NCI-H2227 treated with DMSO at 0.1 percent for 48 hours (cell line): ENCODE data around the gene EIF1AD.
"Not testable (repeated sequence)": the region's sequence is repeated elsewhere in the genome, so short reads cannot be mapped to it uniquely, and the experiment has no call there.

Experiments
- DNase-seq: peaks from one replicate; lab custom pipeline; 2025; lab: John Stamatoyannopoulos, UW

The EIF1AD gene, protein sequence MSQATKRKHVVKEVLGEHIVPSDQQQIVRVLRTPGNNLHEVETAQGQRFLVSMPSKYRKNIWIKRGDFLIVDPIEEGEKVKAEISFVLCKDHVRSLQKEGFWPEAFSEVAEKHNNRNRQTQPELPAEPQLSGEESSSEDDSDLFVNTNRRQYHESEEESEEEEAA

DNA sequence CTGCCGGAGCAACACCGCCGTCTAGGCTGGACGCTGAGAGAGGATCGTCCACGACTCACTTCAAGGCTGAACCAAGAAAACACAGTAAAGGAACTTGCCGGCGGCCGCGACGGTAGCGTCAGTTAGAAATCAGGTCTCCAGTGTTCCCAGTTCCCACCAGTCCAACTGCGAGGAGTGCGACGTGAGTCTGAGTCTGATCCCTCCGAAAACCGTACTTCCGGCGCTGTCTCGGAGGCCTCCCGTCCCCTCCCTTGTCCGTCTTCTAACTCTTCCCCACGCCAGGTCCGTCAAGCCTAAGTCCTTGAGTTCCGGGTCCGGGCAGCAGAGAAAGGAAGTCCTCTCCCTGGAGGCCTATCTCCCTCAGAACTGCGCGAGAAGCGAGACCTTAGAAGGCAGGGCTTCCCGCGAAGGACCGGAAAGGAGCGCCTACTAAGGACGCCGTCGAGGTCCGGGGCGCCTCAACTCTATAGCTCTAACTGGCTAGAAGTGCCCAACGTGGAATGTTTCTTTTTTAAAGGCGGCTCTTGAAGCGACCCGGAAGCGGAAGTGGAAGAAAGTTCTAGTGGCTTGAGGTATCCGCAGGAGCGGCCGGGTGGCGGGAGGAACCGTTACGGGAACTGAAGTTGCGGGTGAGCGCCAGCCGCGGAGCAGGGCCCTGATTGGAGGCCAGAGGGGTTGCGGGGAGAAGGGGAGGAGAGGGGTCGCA, at the start of gene EIF1AD, which contains the start of gene BANF1:
Gene EIF1AD, minus strand, starts transcription at position 216 of the 706 bp plus-strand sequence. CDS start 1,768 bp downstream, outside the sequence.
Gene BANF1, plus strand, starts transcription at position 562 of the 706 bp plus-strand sequence. CDS start 748 bp downstream, outside the sequence.
- peak; percentile 99 for DNase-seq

DNA sequence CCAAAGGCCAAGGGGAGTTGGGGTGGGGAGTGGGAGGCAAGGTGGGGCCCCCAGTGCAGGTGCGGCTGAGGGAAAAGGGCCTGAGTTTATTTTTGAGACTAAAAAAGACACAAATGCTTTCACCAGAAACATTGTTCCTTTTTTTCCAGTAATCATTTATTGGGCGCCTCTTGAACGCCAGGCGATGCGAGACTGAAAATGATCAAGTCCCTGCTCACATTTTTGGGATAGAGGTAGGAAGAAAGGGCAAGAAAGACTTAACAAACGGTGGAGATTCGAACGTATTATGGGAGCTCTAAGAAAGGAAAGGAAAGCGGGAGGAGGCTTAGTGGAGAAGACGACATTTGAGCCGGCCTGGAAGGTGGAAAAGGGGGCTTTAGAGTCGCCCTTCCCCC, 49.4 kb upstream of the EIF1AD start:
- no peak for DNase-seq

DNA sequence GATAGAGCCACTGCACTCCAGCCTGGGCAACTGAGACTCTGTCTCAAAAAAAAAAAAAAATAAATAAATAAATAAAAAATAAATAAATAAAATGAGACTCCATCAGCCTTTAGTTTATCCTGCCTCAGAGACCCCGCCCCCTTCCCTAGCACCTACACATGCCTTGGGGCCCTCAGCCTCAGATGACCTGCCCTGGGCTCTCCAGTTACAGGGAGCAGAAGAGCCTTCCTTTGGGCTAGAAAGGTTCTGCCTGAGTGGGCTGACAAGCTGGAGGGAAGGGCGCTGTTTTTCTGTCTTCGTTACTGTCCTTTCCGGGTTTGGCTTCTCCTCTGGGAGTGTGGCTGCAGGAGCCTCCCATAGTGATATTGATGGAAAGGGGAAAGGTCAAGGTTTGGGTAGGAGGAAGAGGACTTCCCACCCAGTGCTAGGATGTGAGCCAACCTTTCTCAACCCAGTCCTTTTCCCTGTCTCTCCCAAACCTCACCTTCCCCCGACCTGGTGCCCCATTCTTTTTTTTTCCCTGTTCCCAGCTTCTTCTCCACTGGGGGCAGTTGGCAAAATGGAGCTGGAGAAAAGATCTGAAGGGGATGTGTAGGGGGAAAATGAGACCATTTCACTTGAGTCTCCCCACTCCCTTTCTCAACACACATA, 48.7 kb upstream of the EIF1AD start:
- no peak for DNase-seq

DNA sequence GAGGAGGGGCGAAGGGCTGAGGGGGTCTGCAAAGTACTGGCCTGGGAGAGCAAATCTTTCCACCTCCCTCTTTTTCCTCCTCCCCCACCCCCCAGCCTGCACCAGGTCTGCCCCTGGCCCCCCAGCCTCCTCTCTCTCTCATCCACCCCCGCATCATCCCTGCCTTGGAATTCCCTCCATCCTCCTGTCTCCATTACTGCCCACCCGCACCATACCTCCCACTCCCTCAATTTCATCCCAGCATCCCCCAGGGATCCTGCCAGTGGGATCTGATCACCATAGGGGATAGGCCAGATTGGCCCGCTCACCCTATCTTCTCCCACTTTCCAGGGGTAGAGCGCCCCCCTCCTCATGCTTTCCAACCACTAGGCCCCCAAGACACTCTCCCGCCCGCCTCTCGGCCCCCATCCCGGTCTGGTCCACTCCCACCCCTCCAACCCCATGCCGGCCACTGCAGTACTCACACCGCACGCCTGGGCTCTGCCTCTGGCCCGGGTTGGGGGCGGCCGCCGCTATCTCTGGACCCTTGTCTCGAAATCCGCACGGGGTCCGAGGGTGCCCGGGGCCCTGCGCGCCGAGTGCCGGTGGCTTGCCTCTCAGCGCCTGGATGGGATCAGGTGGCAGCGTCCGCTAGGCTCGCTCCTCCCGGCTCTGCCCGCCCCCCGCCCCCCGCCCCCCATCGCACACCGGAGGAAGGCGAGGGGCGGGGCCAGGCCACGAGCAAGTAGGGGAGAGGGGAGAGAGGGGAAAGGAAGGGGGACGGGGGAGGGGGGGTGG, 46.8 kb upstream of the EIF1AD start, which contains the start of gene GAL3ST3:
Gene GAL3ST3, minus strand, starts transcription at position 615 of the 777 bp plus-strand sequence. CDS start 3,746 bp downstream, outside the sequence.
- peak; percentile 26 for DNase-seq

DNA sequence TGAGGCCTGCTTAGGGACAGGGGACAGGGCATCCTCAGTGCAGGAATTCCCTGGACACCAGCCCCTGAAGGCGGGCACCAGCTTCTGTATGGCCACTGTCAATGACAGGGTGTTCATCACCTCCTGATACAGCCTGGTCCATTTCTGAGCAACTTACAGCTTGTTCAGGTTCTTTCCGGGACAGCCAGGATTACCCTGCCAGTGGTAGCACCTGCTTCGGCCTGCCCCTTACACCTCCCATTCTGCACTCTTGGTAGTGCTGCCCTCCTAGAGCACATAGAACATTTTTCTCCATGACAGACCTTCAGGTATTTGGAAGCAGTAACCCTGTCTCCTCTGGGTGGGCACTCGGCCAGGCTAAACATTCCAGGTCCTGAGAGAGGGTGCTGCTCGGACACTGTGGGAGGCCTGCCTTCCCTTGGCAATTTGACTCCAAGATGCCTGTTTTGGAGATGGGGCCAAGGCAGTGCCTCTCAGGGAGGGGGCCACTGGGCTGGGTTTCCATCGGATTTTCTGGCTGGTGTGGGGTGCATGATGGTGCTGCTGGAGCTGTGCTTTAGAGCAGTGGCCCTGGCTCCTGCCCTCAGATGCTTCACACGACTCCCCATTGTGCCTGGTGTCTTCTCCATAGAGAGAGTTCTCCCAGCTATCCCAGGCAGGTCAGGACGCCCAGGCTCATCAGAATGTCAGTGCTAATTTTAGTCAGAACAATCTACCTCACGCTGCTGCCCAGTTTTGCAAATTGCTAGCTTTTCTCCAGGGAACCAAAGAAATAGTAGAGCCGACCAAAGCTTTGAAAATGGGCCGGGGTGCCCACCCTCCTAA, 45.8 kb upstream of the EIF1AD start:
- no peak for DNase-seq

DNA sequence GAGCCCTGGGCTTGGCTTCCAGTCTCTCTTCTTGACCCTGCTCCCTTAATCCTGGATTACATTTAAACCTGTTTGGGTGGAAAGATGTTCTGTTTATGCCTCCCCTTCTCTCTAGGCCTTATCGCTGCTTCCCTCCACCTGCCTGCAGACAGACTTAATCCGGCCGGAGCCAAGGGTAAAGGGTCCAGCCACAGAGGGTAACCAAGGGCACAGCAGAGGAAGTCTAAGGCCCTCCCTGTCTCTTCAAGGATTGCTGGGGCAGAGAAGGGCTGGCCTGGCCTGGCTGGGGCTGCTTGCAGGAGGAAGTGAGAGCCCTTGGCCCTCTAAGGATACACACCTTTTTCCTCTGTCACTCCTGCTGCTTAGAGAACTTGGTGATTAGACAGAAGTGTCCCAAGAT, 44.9 kb upstream of the EIF1AD start:
- DNase-seq = no peak

DNA sequence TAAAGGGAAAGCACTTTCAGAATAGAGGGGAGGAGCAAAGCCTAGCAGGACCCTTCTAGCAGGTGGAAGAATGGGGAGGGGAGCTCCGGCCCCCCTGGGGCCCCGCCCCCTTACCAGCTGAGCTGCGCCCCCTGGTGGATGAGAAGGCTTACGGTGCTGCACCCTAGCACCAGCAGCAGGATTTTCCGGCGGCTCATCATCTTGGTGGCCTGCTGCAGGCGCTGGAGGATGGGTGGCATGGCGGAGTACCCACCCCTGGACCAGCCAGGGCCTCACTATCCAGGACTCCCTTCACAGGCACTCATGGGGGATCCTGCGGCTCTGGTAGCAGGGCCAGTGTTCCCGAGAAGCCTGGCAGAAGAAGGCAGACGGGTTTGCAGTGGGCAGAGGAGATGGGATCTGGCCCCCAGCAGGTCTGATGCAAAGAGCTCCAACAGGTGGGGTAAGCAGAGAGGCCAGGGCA, 43.3 kb upstream of the EIF1AD start:
- DNase-seq = peak; percentile 9

DNA sequence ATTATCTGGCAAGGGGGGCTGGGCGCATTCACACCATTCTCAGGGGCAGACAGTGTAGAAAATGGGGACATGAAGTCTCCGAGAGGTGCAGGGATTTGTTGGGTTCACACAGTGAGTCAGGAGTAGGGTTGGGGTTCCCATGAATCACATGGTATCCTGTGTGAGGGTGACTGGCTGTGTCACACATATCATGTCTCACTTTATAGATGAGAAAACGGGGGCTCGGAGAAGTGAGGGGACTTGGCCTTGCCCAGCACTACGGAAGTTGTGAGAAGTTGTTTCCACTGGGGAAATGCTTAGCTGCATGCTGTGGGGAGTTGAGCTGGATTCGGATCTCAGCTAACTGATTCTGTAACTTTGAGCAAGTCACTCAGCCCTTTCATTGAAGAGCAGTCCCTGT, 42.8 kb upstream of the EIF1AD start:
- DNase-seq = no peak

DNA sequence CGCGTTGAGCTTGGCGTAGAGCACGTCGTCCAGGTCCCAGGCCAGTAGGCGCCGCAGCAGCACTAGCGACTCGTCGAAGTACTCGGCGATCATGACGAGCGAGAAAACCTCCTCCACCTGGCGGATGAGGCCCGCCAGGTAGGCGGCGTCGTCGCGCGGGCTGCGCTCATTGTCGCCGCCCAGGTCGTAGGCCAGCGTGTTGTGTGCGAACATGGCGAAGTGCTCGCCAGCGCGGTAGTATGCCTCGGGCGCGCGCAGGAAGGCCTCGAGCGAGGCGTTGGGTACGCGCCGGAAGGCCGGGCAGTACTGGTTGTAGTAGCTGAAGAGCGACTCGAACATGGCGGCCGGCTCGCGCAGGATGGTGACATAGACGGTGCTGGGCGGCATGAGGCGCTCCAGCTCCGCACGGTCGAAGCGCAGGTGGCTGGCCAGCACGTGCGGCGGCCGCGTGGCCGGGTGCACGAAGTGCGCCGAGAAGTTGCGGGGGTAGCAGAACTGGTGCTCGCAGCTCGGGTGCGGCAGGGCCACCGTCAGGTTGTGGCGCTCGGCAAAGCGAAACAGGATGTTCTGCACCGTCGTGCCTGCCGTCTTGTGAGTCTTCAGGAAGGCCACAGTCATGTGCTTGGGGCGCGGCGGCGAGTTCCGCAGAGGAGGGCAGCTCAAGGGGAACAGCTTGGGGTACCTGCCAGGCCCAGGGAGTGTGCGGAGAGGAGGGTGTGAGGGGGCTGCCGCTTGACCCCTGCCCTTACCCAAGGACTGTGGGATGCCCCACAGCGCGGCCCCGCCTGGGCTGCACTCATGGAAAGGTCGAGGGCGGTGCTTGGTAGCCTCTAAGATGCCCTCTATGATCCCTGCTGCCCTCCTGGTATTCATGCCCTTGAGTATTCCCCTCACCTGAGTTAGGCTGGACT, 41.3 kb upstream of the EIF1AD start:
- DNase-seq = no peak

DNA sequence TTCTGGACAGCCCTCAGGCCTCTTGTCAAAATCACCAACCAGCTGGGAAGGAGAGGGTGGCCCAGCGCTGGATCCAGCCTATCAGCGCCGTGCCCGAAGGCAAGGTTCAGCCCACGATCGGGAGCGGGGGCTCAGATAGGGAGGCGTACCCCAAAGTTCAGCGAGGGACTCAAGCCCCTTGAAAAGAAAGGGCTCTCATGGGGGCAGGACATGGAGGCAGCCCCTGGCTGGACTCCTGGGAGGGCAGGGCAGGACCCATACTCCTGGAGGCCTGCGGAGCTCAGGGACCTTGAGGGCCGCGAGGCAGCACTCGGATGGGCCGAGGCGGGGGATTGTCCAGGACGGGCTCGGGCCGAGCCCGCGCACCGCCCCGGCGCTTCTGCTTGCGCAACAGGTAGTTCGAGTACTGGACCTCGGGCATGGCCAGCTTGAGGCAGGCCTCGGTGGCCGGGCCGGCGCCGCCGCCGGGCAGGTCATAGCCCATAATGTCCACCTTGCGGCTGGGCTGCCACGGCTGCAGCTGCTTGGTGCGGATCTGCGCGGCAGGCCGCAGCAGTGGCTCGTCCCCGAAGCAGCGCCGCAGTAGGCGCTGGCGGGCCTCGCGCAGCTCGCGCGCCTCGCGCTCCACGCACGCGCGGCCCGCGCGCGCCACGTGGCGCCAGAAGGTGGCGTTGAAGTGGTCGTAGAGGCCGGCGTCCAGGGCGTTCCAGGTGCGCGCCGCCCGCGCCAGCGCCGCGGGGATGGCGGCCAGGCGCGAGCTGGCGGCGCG, 40.5 kb upstream of the EIF1AD start:
- DNase-seq = no peak

DNA sequence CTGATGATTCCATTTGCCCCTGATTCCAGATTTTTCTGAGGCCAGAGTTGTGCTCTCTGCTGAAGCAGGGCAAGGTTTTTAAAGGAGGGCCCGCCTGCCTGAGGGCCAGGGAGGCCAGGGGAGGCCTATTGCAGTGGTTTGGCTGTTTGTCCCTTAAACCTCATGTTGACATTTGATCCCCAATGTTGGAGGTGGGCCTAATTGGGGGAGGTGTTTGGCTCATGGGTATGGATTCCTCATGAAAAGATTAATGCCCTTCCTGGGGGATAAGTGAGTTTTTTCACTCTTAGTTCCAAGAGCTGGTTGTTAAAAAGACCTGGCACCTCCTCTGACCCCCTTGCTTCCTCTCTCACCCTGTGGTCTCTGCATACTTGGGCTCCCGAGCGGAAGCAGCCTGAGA, 37.8 kb upstream of the EIF1AD start:
- no peak for DNase-seq

DNA sequence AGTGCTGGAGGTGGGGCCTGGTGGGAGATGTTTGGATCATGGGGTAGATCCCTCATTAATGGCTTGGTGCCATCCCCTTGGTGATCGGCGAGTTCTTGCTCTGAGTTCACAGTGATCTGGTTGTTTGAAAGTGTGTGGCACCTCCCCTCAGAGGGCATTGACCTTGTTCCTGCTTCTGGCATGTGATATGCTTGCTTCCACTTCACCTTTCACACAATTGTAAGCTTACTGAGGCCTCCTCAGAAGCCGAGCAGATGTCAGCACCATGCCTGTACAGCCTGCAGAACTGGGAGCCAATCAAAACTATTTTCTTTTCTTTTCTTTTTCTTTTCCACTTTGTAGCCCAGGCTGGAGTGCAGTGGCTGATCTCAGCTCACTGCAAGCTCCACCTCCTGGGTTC, 35.4 kb upstream of the EIF1AD start:
- no peak for DNase-seq

DNA sequence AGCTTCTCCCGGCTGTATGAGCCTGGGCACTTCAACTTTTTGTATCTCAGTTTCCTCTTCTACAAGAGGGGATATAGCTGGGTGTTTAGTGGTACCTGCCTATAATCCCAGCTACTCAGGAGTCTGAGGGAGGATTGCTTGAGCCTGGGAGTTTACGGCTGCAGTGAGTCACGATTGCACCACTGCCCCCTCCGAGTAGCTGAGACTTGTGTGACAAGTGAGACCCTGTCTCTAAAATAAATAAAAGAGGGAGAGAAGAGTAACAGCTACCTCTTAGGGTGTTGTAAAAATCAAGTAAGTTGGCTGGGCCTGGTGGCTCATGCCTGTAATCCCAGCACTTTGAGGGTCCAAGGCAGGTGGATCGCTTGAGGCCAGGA, 34.4 kb upstream of the EIF1AD start:
- DNase-seq = no peak

DNA sequence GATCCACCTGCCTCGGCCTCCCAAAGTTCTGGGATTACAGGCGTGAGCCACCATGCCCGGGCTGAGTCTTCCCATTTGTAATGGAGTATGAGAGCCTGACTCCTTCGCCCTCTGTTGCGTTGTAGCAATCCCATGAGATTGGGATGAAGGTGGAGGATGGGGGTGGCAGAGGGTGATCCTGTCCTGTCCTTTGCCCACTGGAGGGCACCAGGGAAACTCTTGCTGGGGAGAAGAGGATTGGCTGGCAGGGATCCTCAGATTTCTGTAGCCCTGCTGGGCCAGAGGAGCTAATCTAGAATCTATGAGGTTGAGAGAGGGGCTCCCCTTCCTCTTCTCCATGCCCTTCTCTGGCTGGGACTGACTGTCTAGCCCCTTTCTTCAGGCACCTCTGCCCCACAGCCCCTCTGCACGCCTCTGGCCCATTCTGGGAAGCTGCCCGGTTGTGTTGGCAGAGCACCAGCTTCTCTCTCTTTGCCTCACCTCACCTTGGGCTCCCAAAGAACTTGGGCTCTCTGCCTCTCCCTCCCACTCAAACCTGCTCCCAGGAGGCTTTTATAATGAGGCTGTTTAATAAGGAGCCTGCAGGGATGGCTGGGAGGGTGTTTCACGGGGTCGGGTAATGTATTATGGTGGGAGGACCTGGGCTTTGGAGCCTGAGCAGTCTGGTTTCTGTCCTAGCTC, 33.8 kb upstream of the EIF1AD start:
- no peak for DNase-seq

DNA sequence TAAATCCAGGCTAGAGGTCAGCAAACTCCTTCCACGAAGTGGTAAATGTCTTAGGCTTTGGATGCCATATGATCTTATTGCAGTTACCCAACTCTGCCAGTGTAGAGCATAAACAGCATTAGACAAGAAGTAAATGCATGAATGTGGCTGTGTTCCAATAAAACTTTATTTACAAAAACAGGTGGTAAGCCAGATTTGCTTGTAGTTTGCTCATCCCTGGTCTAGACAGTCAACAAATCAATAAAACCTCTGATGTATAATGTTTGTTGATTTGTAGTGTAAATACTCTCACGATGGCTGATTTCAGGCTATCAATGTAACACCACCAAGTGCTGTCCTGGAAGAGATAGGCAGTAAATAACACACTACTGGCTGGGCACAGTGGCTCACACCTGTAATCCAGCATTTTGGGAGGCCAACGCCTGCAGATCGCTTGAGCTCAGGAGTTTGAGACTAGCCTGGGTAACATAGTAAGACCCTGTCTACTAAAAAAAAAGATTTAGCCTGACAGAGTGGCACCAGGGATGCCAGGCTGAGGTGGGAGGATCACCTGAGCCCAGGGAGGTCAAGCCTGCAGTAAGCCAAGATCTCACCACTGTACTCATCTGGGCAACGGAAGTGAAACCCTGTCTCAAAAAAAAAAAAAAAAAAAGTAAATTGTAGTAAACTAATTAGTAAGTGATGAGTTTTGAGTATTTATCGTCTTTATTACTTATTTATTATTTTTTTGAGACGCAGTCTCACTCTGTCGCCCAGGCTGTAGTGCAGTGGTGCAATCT, 31.2 kb upstream of the EIF1AD start:
- DNase-seq = no peak

DNA sequence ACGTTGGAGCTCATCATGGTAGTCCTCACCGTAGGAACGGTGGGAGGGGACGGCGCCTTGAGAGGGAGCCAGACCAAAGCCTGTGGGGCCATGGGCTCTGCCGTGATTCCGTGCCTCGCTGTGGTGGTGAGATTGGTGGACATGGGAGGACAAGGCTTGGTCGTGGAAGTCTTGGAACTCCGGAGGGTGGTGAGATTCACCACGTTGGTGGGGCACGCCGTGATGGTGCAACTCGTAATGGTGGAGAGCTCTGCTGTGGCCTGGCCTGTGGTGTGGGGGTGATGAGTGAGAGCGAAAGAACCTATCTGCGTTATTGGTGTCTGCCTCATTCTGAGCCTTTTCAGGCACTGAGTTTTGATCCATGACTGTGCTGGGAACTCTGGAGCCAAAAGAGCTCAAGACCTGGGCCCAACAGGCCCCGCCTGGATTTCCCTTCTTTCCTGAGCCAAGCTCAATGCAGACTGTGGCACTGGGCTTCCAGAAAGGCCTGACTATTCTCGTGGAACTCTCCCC, 24.1 kb upstream of the EIF1AD start, which contains the start of gene CATSPER1:
Gene CATSPER1, minus strand, starts transcription at position 463 of the 513 bp plus-strand sequence. Its CDS starts 100 bp downstream, at position 363.
- no peak for DNase-seq

DNA sequence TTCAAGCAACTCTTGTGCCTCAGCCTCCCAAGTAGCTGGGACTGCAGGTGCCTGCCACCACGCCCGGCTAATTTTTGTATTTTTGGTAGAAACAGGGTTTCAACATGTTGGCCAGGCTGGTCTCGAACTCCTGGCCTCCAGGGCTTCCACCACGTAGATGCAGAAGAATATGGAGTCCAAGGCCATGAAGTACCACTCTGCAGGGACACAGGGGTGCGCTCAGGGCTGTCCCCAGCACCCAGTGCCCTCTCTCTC, 21.2 kb upstream of the EIF1AD start:
- not testable (repeated sequence) for DNase-seq
